Thyroid gland (tissue), 4 donors: Measurements from ENCODE around the gene C19orf12.

Source experiments
- POLR2A ChIP-seq, 2 donors: fragments of 450-650 bp; IDR thresholded peaks; one replicate each; pipeline ENCODE4 v1.6.1; 2017; ENCODE audit warnings: antibody characterized with exemption in 2 of 2, mild to moderate bottlenecking in 2 of 2, moderate library complexity in 1 of 2
- TF ChIP-seq, protein P1 (sequence below), 6 experiments: fragments of 200-600 bp in 3 of 6; fragments of 450-650 bp in 3 of 6; sonication (generic) in 3 of 6; IDR thresholded peaks; one replicate each; pipeline ENCODE4 v1.5.1; 2016 to 2019; ENCODE audit warnings: antibody characterized with exemption in 6 of 6, mild to moderate bottlenecking in 2 of 6, inconsistent platforms in 1 of 6, moderate library complexity in 1 of 6

DNA sequence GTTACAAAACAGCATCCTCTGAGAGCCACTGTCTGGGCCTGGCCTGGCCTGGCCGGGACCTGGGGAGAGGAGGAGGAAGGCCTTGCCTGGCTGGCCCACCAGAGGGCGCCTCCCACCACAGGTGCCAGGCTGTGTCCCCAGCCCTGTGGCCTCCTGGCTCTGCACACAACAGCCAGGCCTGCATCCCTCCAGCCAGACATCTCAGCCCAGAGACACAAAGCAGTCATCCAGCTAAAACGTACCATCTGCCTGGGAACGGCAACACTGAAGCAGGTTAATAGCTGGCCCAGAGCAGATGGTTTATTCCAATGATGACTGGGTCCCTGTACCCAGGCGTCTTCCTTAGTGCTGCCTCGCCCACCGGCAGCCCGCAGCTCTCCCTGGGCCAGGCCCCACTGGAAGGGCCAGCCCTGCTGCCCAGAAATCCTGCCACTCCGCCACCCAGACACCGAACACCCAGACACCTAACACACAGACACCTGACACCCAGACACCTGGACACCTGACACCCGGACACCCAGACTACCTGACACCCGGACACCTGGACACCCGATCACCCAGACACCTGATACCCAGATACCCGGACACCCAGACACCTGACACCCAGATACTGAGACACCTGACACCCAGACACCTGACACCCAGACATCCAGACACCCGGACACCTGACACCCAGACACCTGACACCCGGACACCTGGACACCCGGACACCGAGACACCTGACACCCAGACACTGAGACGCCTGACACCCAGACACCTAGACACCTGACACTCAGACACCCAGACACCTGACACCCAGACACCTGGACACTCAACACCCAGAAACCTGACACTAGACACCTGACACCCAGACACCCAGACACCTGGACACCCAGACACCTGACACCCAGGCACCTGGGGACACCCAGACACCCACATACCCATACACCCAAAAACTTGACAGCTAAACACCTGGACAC, 20.1 kb downstream of the C19orf12 start:
- TF ChIP-seq, protein P1, sequence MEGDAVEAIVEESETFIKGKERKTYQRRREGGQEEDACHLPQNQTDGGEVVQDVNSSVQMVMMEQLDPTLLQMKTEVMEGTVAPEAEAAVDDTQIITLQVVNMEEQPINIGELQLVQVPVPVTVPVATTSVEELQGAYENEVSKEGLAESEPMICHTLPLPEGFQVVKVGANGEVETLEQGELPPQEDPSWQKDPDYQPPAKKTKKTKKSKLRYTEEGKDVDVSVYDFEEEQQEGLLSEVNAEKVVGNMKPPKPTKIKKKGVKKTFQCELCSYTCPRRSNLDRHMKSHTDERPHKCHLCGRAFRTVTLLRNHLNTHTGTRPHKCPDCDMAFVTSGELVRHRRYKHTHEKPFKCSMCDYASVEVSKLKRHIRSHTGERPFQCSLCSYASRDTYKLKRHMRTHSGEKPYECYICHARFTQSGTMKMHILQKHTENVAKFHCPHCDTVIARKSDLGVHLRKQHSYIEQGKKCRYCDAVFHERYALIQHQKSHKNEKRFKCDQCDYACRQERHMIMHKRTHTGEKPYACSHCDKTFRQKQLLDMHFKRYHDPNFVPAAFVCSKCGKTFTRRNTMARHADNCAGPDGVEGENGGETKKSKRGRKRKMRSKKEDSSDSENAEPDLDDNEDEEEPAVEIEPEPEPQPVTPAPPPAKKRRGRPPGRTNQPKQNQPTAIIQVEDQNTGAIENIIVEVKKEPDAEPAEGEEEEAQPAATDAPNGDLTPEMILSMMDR (IDR thresholded peaks at IDR 0.05): peak; percentile 40 to 90 (median 74)
- no peak for TF ChIP-seq POLR2A (IDR thresholded peaks at IDR 0.05)
